ENCODE data around the gene KCNK10. TPM values are rescaled to one million over a fixed set of nuclear protein-coding genes. Genes with fewer than 3 reads are reported as not detected.

The KCNK10 gene
- total and polyA plus RNA-seq, 2 of the 8 experiments (the other 6 are each of a cell fraction or from before 2014, with no cell fraction given) = 0.45 to 0.63 TPM

GRCh38 chr14:88228522-88229236 lies 94.4 kb downstream of the KCNK10 start (continued):
- no peak for TF ChIP-seq USF2 (IDR thresholded peaks at IDR 0.05; ENCODE audit: low read length)

Data from H1 (cell line).